Nephron (organoid): Measurements from ENCODE around the gene OR2F2.

Experiments used
- H3K27ac Mint-ChIP-seq, 3 experiments: 2 replicates each; pipeline ENCODE4 v1.8.0; 2020; ENCODE audit warnings: mixed read lengths in 3 of 3, mild to moderate bottlenecking in 2 of 3, moderate library complexity in 1 of 3
- H3K27me3 Mint-ChIP-seq: 2 replicates; pipeline ENCODE4 v1.8.0; 2021; ENCODE audit warnings: low read depth, mild to moderate bottlenecking, moderate library complexity, mixed read lengths
- H3K36me3 Mint-ChIP-seq: 2 replicates; pipeline ENCODE4 v1.8.0; 2020; ENCODE audit warnings: low read depth, mixed read lengths
- H3K4me1 Mint-ChIP-seq: 2 replicates; pipeline ENCODE4 v1.8.0; 2020; ENCODE audit warnings: mixed read lengths
- H3K4me3 Mint-ChIP-seq, 3 experiments: 2 replicates each; pipeline ENCODE4 v1.8.0; 2020; ENCODE audit warnings: mild to moderate bottlenecking in 3 of 3, mixed read lengths in 3 of 3, moderate library complexity in 2 of 3
- H3K9me3 Mint-ChIP-seq: 2 replicates; pipeline ENCODE4 v1.8.0; 2020; ENCODE audit warnings: mixed read lengths
- CTCF ChIP-seq, 3 experiments: fragments of 200-600 bp; sonication (generic); IDR thresholded peaks; one replicate each; pipeline ENCODE4 v1.5.0; 2021; ENCODE audit warnings: antibody characterized with exemption in 3 of 3; ENCODE audit not compliant: unreplicated experiment in 3 of 3

OR2F2 gene

GRCh38 chr7:143945423-143945822 lies 10.4 kb downstream of the OR2F2 start:
- H3K27me3 Mint-ChIP-seq, result peaks cover 4% of the 10 kb centered on the region
- no peak for TF ChIP-seq CTCF (IDR thresholded peaks at IDR 0.05; ENCODE audit: unreplicated experiment in 3 of 3)
- peaks cover 5% of the 10 kb centered on the region for H3K9me3 Mint-ChIP-seq
- no peak overlapping the region for H3K4me3 Mint-ChIP-seq
- H3K4me1 Mint-ChIP-seq, result no peaks in the 10 kb centered on the region
- H3K27ac Mint-ChIP-seq, result no peak overlapping the region
- no peaks in the 10 kb centered on the region for H3K36me3 Mint-ChIP-seq

GRCh38 chr7:143947111-143947510 lies 12.1 kb downstream of the OR2F2 start:
- H3K9me3 Mint-ChIP-seq, result peaks cover 5% of the 10 kb centered on the region
- no peaks in the 10 kb centered on the region for H3K36me3 Mint-ChIP-seq
- no peak overlapping the region for H3K4me3 Mint-ChIP-seq
- no peaks in the 10 kb centered on the region for H3K27me3 Mint-ChIP-seq
- no peak for TF ChIP-seq CTCF (IDR thresholded peaks at IDR 0.05; ENCODE audit: unreplicated experiment in 3 of 3)
- H3K27ac Mint-ChIP-seq, result no peak overlapping the region
- no peaks in the 10 kb centered on the region for H3K4me1 Mint-ChIP-seq

GRCh38 chr7:143948733-143949132 lies 13.7 kb downstream of the OR2F2 start:
- Mint-ChIP-seq H3K27me3 (no peaks in the 10 kb centered on the region), H3K36me3 (no peaks in the 10 kb centered on the region), H3K9me3 (peaks cover 5% of the 10 kb centered on the region), H3K4me3 (no peak overlapping the region), H3K27ac (no peak overlapping the region), H3K4me1 (no peaks in the 10 kb centered on the region)
- TF ChIP-seq CTCF (IDR thresholded peaks at IDR 0.05; ENCODE audit: unreplicated experiment in 3 of 3), result no peak

GRCh38 chr7:143953421-143953820 lies 18.4 kb downstream of the OR2F2 start:
- Mint-ChIP-seq H3K4me3 (no peak overlapping the region), H3K4me1 (no peaks in the 10 kb centered on the region), H3K36me3 (no peaks in the 10 kb centered on the region), H3K27ac (no peak overlapping the region), H3K27me3 (peaks cover 6% of the 10 kb centered on the region), H3K9me3 (peaks cover 3% of the 10 kb centered on the region)
- no peak for TF ChIP-seq CTCF (IDR thresholded peaks at IDR 0.05; ENCODE audit: unreplicated experiment in 3 of 3)

GRCh38 chr7:143954135-143954534 lies 19.1 kb downstream of the OR2F2 start:
- no peak for TF ChIP-seq CTCF (IDR thresholded peaks at IDR 0.05; ENCODE audit: unreplicated experiment in 3 of 3)
- no peak overlapping the region for H3K4me3 Mint-ChIP-seq
- no peaks in the 10 kb centered on the region for H3K4me1 Mint-ChIP-seq
- H3K27me3 Mint-ChIP-seq, result peaks cover 6% of the 10 kb centered on the region
- no peak overlapping the region for H3K27ac Mint-ChIP-seq
- no peaks in the 10 kb centered on the region for H3K9me3 Mint-ChIP-seq
- H3K36me3 Mint-ChIP-seq, result no peaks in the 10 kb centered on the region

GRCh38 chr7:143954544-143954943 lies 19.5 kb downstream of the OR2F2 start, which contains the start of gene OR2F1:
Gene OR2F1, plus strand, starts transcription at chr7:143954844. Its CDS starts 5,127 bp downstream, at chr7:143959971.
- H3K27ac Mint-ChIP-seq, result no peak within 1 kb of the TSS
- no peaks in the 10 kb centered on the region for H3K9me3 Mint-ChIP-seq
- H3K27me3 Mint-ChIP-seq, result peaks cover 6% of the 10 kb centered on the region
- no peak for TF ChIP-seq CTCF (IDR thresholded peaks at IDR 0.05; ENCODE audit: unreplicated experiment in 3 of 3)
- no peak within 1 kb of the TSS for H3K4me3 Mint-ChIP-seq
- H3K4me1 Mint-ChIP-seq, result no peaks in the 10 kb centered on the region
- no peaks in the 10 kb centered on the region for H3K36me3 Mint-ChIP-seq
